Right cardiac atrium (tissue), 5 donors: ENCODE measurements around the gene RAI1. TPM values are rescaled to one million over a fixed set of nuclear protein-coding genes. Genes with fewer than 3 reads are reported as not detected.
A peak's percentile ranks its signal among the peaks of the same experiment; 100 is the strongest.

Experiments
- ATAC-seq, 2 donors: fragments of 200-7000 bp; cut with Tn5 transposase; one replicate each; pipeline versions ENCODE4 v1.8.0 to v1.9.1; 2020; ENCODE audit warnings: moderate library complexity in 2 of 2, mild to moderate bottlenecking in 1 of 2
- DNase-seq, 3 donors: peaks; one replicate each; pipeline ENCODE4 v3.0.0-alpha.2; 2020
- H3K27ac ChIP-seq: one replicate; pipeline ENCODE4 v1.5.1; 2013; ENCODE audit warnings: mild to moderate bottlenecking, low read length, control low read depth, moderate library complexity
- H3K27me3 ChIP-seq: one replicate; pipeline ENCODE4 v1.6.1; 2013; ENCODE audit not compliant: control insufficient read depth, insufficient read depth
- H3K4me1 ChIP-seq: one replicate; pipeline ENCODE4 v1.6.1; 2013; ENCODE audit warnings: low read length; ENCODE audit not compliant: control insufficient read depth, insufficient read depth
- H3K4me3 ChIP-seq: one replicate; pipeline ENCODE4 v1.5.1; 2013; ENCODE audit warnings: low read length, control low read depth
- H3K9me3 ChIP-seq: one replicate; pipeline ENCODE4 v1.6.1; 2013; ENCODE audit warnings: low read length; ENCODE audit not compliant: control insufficient read depth
- WGBS: extraction: QIAGEN DNeasy Blood & Tissue Kit; methylation state at CpG from one replicate; pipeline ENCODE4 v1.1.7; 2013; 5-methylcytosine and 5-hydroxymethylcytosine counted together
- intact Hi-C, 4 donors: fragments of 100-400 bp; cut with DNase I; formaldehyde crosslinking; loops; one replicate each; pipeline versions ENCODE4 v1.11.0 to v1.14.0; 2022 to 2023
- polyA plus RNA-seq: library from polyadenylated mRNA; stranded (reverse); fragments of 200-250 nt; gene quantifications from one replicate; pipeline ENCODE4 v1.2.3, GENCODE V29; 2013
- total RNA-seq, 4 donors: library from RNA; stranded (reverse); fragmentation: NEBNext Ultra II Directional; extraction: Animal tissue kit (Norgen Biotek cat#: 25700); gene quantifications; one replicate each; pipeline ENCODE4 v1.2.1, GENCODE V29; 2021
- donor health status: healthy with polysubstance abuse.
- donor health status: DM: no; HTN: yes; CAD: no.
- donor health status: DM: no; HTN: no; CAD: no.
- donor health status: DM: no; HTN: yes; CAD: no; lungs with severe emphysema.
- donor health status: DM: yes; HTN: yes; CAD: no.

RAI1 gene
- total and polyA plus RNA-seq, 5 donors = 18.2 to 26.8 (median 23.0) TPM

- no peak for ATAC-seq
- Histone ChIP-seq H3K4me1 (peaks cover 13% of the 10 kb centered on the region), H3K27ac (no peak overlapping the region), H3K4me3 (no peak overlapping the region), H3K9me3 (no peaks in the 10 kb centered on the region), H3K27me3 (no peaks in the 10 kb centered on the region)
- intact Hi-C loops = no loop called here
- DNase-seq = peak in 1 of 3 donors; percentile 46
- 84% methylated on average over 3 of the region's 3 CpGs for WGBS
These were observed 38.8 kb downstream of the RAI1 start for GRCh38 chr17:17719966-17720543.

- Histone ChIP-seq H3K27ac (no peak overlapping the region), H3K4me1 (peaks cover 16% of the 10 kb centered on the region), H3K27me3 (no peaks in the 10 kb centered on the region), H3K4me3 (no peak overlapping the region), H3K9me3 (no peaks in the 10 kb centered on the region)
- intact Hi-C loops = no loop called here
- 98% methylated on average over 2 of the region's 2 CpGs for WGBS
- ATAC-seq = no peak
- no peak for DNase-seq
These were observed 39.9 kb downstream of the RAI1 start for GRCh38 chr17:17721140-17721668.

GRCh38 chr17:17722081-17722905, 41.0 kb downstream of the RAI1 start:
- peak; percentile 7 to 8 for ATAC-seq

GRCh38 chr17:17722906-17723353, 41.7 kb downstream of the RAI1 start:
- H3K9me3 ChIP-seq = no peaks in the 10 kb centered on the region
- H3K4me1 ChIP-seq = peaks cover 17% of the 10 kb centered on the region
- no peaks in the 10 kb centered on the region for H3K27me3 ChIP-seq
- 32% methylated on average over 23 of the region's 23 CpGs for WGBS
- no peak overlapping the region for H3K4me3 ChIP-seq
- ATAC-seq (no peak), DNase-seq (peak in 1 of 3 donors; percentile 40)
- no peak overlapping the region for H3K27ac ChIP-seq
- intact Hi-C loops = no loop called here

More at GRCh38 chr17:17722081-17722905, 41.0 kb downstream of the RAI1 start:
- DNase-seq = peak in 1 of 3 donors; percentile 61
- whole genome bisulfite sequencing = 35% methylated on average over 68 of the region's 68 CpGs
- H3K27ac ChIP-seq = no peak overlapping the region
- H3K27me3 ChIP-seq = no peaks in the 10 kb centered on the region
- intact Hi-C loops = no loop called here
- H3K9me3 ChIP-seq = no peaks in the 10 kb centered on the region
- no peak overlapping the region for H3K4me3 ChIP-seq
- H3K4me1 ChIP-seq = peaks cover 17% of the 10 kb centered on the region

- peak overlapping the region; percentile 41 for H3K4me3 ChIP-seq
- intact Hi-C loops = no loop called here
- no peaks in the 10 kb centered on the region for H3K9me3 ChIP-seq
- no peak overlapping the region for H3K27ac ChIP-seq
- H3K4me1 ChIP-seq = peaks cover 17% of the 10 kb centered on the region
- WGBS = 2% methylated on average over 102 of the region's 103 CpGs
- no peaks in the 10 kb centered on the region for H3K27me3 ChIP-seq
- DNase-seq (peak in 2 of 3 donors; percentile 66 to 69), ATAC-seq (peak; percentile 9 to 31)
These were observed 42.4 kb downstream of the RAI1 start for GRCh38 chr17:17723354-17724261.

- 6% methylated on average over 53 of the region's 53 CpGs for WGBS
- ATAC-seq (peak; percentile 37 to 52), DNase-seq (peak; percentile 49 to 86 (median 81))
- Histone ChIP-seq H3K27me3 (no peaks in the 10 kb centered on the region), H3K4me3 (peak overlapping the region; percentile 41), H3K9me3 (no peaks in the 10 kb centered on the region), H3K27ac (no peak overlapping the region), H3K4me1 (peaks cover 17% of the 10 kb centered on the region)
- intact Hi-C loops = no loop called here
These were observed 43.2 kb downstream of the RAI1 start for GRCh38 chr17:17724307-17725010.

- no peak overlapping the region for H3K27ac ChIP-seq
- intact Hi-C loops = no loop called here
- H3K27me3 ChIP-seq = no peaks in the 10 kb centered on the region
- DNase-seq = peak in 1 of 3 donors; percentile 50
- H3K4me3 ChIP-seq = peak overlapping the region; percentile 41
- peak; percentile 5 to 40 for ATAC-seq
- peaks cover 21% of the 10 kb centered on the region for H3K4me1 ChIP-seq
- 27% methylated on average over 36 of the region's 36 CpGs for WGBS
- H3K9me3 ChIP-seq = no peaks in the 10 kb centered on the region
These were observed 43.9 kb downstream of the RAI1 start for GRCh38 chr17:17725011-17725751.

GRCh38 chr17:17725752-17726457, 44.6 kb downstream of the RAI1 start:
- peak in 1 of 2 donors; percentile 25 for ATAC-seq
- peak in 1 of 3 donors; percentile 54 for DNase-seq
- WGBS = 58% methylated on average over 7 of the region's 7 CpGs
- Histone ChIP-seq H3K4me1 (peaks cover 22% of the 10 kb centered on the region), H3K27me3 (no peaks in the 10 kb centered on the region), H3K9me3 (no peaks in the 10 kb centered on the region), H3K27ac (no peak overlapping the region), H3K4me3 (no peak overlapping the region)
- intact Hi-C loops = no loop called here

- ATAC-seq (no peak), DNase-seq (no peak)
- intact Hi-C loops = no loop called here
- Histone ChIP-seq H3K4me1 (peaks cover 22% of the 10 kb centered on the region), H3K4me3 (no peak overlapping the region), H3K9me3 (no peaks in the 10 kb centered on the region), H3K27me3 (no peaks in the 10 kb centered on the region), H3K27ac (no peak overlapping the region)
- WGBS = 50% methylated on average over 6 of the region's 6 CpGs
These were observed 45.3 kb downstream of the RAI1 start for GRCh38 chr17:17726458-17727060.
